Measurements from ENCODE around the gene ZNF22.
"Not testable (repeated sequence)": the region's sequence is repeated elsewhere in the genome, so short reads cannot be mapped to it uniquely, and the experiment has no call there.

ZNF22 gene

GRCh38 chr10:44992732-44993225 lies 7.9 kb upstream of the ZNF22 start:
- DNase-seq: no peak

GRCh38 chr10:44993226-44993921 lies 7.3 kb upstream of the ZNF22 start:
- no peak for DNase-seq

- no peak for DNase-seq
These were observed 6.6 kb upstream of the ZNF22 start for GRCh38 chr10:44993922-44994751.

GRCh38 chr10:44994752-44995530 lies 5.8 kb upstream of the ZNF22 start:
- DNase-seq: no peak

GRCh38 chr10:44995581-44995913 lies 5.2 kb upstream of the ZNF22 start:
- DNase-seq: no peak

- DNase-seq: no peak
These were observed 4.6 kb upstream of the ZNF22 start for GRCh38 chr10:44995914-44996669.

- DNase-seq: no peak
These were observed 3.5 kb upstream of the ZNF22 start for GRCh38 chr10:44997105-44997748.

- DNase-seq: no peak
These were observed 2.5 kb upstream of the ZNF22 start for GRCh38 chr10:44998146-44998631.

GRCh38 chr10:45000138-45000751 lies 478 bp upstream of the ZNF22 start:
- DNase-seq: no peak

GRCh38 chr10:45001381-45002148 lies 842 bp downstream of the ZNF22 start:
- peak; percentile 45 for DNase-seq

- DNase-seq: no peak
These were observed 2.8 kb downstream of the ZNF22 start for GRCh38 chr10:45003432-45004000.

- DNase-seq: no peak
These were observed 3.9 kb downstream of the ZNF22 start for GRCh38 chr10:45004661-45005060.

GRCh38 chr10:45005284-45005683 lies 4.6 kb downstream of the ZNF22 start:
- no peak for DNase-seq

GRCh38 chr10:45006276-45007030 lies 5.7 kb downstream of the ZNF22 start:
- no peak for DNase-seq

GRCh38 chr10:45008524-45009161 lies 7.9 kb downstream of the ZNF22 start:
- peak; percentile 91 for DNase-seq

- not testable (repeated sequence) for DNase-seq
These were observed 13.8 kb downstream of the ZNF22 start for GRCh38 chr10:45014557-45014956.

- no peak for DNase-seq
These were observed 14.9 kb downstream of the ZNF22 start for GRCh38 chr10:45015590-45015989.

GRCh38 chr10:45023426-45023825 lies 22.7 kb downstream of the ZNF22 start:
- DNase-seq: no peak

GRCh38 chr10:45034301-45034700 lies 33.6 kb downstream of the ZNF22 start:
- no peak for DNase-seq

Data from NCI-H510A treated with DMSO at 0.1 percent for 48 hours (cell line).